B cell (primary cell): ENCODE data around the gene IL31RA.

Experiments
- CTCF ChIP-seq: fragments of 200-600 bp; IDR thresholded peaks from one replicate; pipeline ENCODE4 v1.8.0; 2022; ENCODE audit warnings: antibody characterized with exemption, mild to moderate bottlenecking
- EZH2 ChIP-seq: IDR thresholded peaks from 2 replicates; pipeline ENCODE4 v1.6.1; 2012; ENCODE audit warnings: borderline replicate concordance, low read depth, mild to moderate bottlenecking, moderate library complexity, low read length; ENCODE audit not compliant: insufficient read depth, poor library complexity, severe bottlenecking

GRCh38 chr5:55892479-55892878 is 41.3 kb downstream of the IL31RA start:
- TF ChIP-seq CTCF, result no peak
- no peak for TF ChIP-seq EZH2
